Thyroid gland (tissue), 4 donors: ENCODE data around the gene MDC1.

Experiments
- POLR2A ChIP-seq, 2 donors: fragments of 450-650 bp; IDR thresholded peaks; one replicate each; pipeline ENCODE4 v1.6.1; 2017; ENCODE audit warnings: antibody characterized with exemption in 2 of 2, mild to moderate bottlenecking in 2 of 2, moderate library complexity in 1 of 2
- TF ChIP-seq, protein P1 (sequence below), 6 experiments: fragments of 200-600 bp in 3 of 6; fragments of 450-650 bp in 3 of 6; sonication (generic) in 3 of 6; IDR thresholded peaks; one replicate each; pipeline ENCODE4 v1.5.1; 2016 to 2019; ENCODE audit warnings: antibody characterized with exemption in 6 of 6, mild to moderate bottlenecking in 2 of 6, inconsistent platforms in 1 of 6, moderate library complexity in 1 of 6

DNA sequence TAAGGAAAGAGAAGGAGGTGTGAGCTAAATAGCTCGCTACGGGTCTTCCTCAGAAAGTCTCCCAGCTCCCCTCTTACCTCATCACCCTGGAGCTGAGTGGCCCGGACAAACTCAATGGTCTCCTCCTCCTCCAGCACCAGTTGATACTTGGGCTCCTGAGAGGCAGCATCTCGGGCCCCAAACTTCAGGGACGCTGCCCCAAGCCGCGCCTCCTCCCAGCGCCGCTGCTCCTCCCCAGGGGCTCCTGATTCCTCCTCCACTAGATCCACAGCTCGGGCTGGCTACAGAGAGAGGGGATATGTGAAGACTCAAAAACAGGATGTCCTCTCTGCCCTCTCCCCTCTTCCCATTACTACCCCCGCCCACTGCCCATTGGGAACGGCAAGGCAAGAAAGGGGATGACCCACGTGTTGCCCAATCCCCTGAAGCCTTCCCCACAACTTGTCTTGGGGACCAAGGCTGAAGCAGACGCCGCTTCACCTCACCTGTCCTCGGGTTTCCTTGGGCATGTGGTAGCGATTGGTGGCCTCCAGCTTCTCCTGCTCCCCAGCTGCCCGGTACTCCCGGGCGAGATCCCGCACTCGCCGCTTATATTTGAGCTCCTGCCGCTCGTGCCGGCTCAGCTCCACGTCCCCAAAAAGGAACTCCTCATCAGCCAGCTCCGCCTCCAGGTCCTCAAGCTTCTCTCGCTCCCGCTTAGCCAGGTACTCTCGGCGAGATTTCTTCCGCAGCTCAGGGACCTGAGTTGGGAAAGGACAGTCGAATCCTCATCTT, 51.9 kb downstream of the MDC1 start:
- TF ChIP-seq, protein P1, sequence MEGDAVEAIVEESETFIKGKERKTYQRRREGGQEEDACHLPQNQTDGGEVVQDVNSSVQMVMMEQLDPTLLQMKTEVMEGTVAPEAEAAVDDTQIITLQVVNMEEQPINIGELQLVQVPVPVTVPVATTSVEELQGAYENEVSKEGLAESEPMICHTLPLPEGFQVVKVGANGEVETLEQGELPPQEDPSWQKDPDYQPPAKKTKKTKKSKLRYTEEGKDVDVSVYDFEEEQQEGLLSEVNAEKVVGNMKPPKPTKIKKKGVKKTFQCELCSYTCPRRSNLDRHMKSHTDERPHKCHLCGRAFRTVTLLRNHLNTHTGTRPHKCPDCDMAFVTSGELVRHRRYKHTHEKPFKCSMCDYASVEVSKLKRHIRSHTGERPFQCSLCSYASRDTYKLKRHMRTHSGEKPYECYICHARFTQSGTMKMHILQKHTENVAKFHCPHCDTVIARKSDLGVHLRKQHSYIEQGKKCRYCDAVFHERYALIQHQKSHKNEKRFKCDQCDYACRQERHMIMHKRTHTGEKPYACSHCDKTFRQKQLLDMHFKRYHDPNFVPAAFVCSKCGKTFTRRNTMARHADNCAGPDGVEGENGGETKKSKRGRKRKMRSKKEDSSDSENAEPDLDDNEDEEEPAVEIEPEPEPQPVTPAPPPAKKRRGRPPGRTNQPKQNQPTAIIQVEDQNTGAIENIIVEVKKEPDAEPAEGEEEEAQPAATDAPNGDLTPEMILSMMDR (IDR thresholded peaks at IDR 0.05): no peak
- no peak for TF ChIP-seq POLR2A (IDR thresholded peaks at IDR 0.05)
